HG03520 (cell line): ENCODE results near the gene PTPRA.
"Not testable (repeated sequence)": the region's sequence is repeated elsewhere in the genome, so short reads cannot be mapped to it uniquely, and the experiment has no call there.

Experiments used
- ATAC-seq: cut with Tn5 transposase; IDR thresholded peaks from one replicate; pipeline ENCODE4 v1.9.1; 2021; ENCODE audit warnings: mild to moderate bottlenecking, moderate library complexity; ENCODE audit not compliant: unreplicated experiment

PTPRA gene

DNA sequence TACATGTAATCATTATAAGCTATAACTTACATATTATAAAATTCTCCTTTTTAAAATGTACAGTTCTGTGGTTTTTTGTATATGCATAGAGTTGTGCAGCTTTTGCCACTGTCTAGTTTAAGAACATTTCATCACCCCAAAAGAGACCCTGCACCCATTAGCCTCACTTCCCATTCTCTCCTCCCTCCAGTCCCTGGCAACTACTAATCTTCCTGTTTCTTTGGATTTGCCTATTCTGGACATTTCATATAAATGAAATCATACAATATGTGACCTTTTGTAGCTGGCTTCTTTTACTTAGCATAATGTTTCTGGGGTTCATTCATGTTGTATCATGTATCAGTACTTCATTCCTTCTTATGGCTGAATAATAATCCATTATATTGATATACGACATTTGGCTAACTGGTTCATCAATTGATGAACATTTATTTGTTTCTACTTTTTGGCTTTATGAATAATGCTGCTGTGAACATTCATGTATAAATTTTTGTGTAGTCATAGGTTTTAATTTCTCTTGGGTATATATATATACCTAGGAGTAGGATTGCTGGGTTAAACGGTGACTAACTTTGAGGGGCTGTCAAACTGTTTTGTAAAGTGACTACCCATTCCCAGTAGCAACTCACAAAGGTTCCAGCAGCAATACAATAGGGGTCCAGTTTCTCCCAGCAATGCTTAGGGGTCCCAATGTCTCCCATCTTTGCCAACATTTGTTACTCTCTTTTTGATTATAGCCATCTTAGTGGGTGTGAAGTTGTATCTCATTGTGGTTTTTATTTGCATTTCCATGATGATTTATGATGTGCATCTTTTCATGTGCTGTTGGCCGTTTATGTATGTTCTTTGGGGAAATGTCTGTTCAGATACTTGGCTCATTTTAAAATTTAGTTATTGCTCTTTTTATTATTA lies 10.7 kb downstream of the PTPRA start:
- no peak for ATAC-seq

DNA sequence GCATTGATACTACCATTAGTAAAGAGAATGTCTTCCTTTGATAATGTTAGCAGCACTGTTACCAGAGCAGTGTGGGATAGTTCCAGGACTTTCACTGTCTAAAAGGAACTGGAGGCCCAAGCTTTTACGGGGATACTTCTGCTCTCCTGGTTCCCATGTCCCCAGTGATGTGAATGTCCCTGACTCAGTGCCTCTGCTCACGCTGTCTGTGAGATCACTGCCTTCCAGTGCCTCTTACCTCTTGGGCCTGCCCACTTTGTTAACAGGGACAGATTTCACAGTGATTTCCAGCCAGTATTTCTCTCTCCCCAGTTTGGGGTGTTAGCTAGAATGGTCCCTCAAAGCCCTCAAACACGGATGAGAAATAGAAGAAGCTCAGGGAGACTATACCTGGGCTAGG lies 14.4 kb downstream of the PTPRA start:
- no peak for ATAC-seq

DNA sequence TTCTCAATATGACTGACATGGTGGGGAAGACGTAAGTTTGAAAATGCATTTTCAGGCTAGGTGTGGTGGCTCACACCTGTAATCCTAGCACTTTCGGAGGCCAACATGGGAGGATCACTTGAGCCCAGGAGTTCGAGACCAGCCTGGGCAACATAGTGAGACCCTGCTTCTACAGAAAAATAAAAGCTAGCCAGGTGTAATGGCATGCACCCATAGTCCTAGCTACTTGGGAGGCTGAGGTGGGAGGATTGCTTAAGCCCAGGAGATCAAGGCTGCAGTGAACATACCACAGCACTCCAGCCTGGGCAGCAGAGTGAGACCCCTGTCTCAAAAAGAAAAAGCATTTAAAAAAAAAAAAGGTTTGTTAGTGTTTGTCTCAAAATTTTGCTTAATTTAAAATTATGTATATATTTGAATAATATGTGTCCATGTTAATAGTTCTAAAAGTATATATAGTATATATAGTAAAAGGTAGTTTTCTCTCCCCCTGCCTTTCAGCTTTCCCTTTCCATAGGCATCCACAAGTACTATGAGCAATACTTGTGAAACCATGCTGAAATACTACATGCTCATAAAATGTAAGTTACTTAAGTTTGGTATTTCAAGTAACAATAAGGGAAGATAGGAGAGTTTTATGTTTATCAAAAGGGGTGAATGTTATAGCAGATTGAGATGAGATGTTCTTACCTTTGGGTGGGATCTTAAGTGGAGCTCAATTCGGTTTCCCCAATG lies 15.1 kb downstream of the PTPRA start:
- ATAC-seq, result no peak

DNA sequence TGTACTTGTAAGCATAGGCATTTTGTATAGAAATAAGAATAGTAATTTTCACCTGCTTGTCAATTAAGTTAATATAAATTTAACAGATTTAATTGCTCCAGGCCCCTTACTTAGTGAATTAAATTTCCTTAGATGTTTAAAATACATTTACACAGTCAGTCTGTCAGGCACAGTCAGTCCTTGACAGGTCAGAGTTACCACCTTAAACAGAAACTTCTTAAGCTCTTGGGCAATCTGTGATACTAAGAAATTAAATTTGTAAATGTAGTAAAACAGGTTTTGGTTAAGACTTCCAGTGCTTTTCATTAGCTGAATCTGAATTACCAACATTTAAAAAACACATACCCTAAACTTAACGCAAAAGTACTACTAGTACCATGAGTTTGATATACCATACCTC lies 15.9 kb downstream of the PTPRA start:
- ATAC-seq, result no peak

DNA sequence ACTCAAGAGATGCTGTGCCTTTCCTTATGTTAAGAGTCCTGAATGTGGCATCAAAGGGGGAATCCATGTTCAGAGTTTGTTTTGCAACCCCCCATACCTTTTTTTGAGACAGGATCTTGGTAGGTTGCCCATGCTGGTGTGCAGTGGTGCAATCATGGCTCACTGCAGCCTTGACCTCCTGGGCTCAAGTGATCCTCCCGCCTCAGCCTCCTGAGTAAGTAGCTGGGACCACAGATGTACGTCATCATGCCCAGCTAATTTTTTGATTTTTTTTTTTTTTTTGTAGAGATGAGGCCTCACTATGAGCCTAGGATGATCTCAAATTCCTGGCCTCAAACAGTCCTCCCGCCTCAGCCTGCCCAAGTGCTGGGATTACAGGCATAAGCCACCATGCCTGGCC lies 16.5 kb downstream of the PTPRA start:
- no peak for ATAC-seq

DNA sequence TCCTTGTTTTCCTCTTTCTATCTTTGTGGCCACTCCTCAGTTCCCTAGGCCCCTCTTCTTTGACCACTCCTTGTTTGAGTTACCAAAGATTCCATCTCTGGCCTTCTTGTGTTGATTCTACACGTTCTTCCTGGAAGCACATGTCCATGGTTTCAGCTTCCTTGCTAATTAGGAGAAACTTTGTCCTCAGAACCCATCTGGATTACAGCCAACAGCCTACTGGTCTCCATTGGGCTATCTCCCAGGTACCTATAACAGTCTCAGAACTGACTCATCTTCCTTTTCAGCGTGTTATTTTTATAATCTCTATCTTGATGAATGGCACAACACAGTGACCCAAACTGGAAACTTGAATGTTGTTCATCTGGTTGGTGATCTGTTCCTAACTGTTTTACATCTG lies 17.5 kb downstream of the PTPRA start:
- ATAC-seq, result no peak

DNA sequence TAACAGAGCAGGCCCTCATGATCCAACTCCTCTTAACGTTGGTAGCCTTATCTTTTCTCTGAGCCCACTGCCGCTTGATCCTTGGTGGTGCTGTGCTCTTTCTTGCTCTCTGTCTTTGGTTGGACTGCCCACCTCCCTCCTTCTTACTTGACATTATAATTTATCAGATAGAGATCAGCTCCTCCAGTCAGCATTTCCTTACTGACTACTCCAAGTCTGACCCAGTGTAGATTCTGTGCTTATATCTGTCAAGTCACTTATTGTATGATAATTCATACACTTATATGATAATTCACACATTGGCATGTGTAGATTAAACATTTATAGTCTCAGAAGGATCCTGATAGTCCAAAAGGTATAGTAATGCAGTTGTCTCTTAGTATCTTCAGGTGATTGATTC lies 18.1 kb downstream of the PTPRA start:
- no peak for ATAC-seq

DNA sequence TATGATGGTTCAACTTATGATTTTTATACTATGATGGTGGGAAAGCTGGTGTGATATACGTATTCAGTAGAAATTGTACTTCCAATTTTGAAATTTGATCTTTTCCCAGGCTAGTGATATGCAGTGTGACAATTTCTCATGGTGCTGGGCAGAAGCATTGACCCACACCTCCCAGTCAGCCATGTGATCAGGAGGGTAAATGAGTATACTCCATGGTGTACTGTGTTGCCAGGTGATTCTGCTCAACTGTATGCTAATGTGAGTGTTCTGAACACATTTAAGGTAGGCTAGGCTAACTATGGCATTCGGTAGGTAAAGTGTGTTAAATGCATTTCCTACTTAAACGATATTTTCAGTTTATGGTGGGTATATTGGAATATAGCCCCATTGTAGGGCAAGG lies 19.1 kb downstream of the PTPRA start:
- ATAC-seq, result no peak

DNA sequence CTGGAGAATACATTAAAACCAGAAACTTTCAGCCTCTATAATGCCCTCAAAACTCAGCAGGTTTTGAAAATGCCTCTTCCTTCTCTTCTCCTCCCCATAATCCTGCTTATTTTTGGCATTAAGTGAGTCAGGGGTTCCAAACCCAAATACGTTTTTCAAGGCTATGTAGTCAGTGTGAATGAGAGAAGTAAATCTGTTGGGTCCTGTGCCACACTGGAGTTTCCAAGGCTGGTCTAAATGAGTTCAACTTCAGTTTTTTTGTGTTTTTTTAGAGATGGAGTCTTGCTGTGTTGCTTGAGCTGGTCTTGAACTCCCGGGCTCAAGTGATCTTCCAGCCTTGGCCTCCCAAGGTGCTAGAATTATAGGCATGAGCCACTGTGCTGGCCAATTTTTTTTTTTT lies 20.9 kb downstream of the PTPRA start:
- ATAC-seq, result no peak

DNA sequence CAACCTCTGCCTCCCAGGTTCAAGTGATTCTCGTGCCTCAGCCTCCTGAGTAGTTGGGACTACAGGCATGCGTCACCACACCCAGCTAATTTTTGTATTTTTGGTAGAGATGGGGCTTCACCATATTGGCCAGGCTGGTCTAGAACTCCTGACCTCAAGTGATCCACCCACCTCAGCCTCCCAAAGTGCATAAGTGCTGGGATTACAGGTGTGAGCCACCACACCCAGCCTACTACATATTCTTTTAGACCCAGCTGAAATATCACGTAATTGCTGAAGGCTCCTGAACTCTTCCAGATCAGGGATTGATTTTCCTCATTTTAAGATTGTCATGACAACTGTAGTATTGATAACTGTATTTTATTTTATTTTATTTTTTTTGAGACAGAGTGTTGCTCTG lies 21.9 kb downstream of the PTPRA start:
- not testable (repeated sequence) for ATAC-seq

DNA sequence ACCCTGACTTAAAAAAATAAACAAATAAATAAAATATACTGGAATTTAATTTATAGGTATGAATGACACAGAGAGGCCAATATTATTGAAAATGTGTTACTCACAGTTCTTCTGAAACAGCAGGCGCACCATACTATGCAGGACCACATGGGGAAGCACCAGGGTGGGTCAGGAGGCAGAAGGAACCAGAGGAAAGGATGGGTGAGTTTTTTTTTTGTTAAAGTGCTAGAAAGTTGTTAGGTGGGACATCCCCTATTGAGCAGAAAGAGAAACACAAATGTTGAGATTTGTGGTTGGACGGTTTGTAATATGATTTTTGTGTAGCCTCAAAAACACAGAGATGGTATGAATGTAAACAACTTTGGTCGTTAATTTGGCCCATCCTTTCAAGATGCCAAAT lies 26.0 kb downstream of the PTPRA start:
- no peak for ATAC-seq

DNA sequence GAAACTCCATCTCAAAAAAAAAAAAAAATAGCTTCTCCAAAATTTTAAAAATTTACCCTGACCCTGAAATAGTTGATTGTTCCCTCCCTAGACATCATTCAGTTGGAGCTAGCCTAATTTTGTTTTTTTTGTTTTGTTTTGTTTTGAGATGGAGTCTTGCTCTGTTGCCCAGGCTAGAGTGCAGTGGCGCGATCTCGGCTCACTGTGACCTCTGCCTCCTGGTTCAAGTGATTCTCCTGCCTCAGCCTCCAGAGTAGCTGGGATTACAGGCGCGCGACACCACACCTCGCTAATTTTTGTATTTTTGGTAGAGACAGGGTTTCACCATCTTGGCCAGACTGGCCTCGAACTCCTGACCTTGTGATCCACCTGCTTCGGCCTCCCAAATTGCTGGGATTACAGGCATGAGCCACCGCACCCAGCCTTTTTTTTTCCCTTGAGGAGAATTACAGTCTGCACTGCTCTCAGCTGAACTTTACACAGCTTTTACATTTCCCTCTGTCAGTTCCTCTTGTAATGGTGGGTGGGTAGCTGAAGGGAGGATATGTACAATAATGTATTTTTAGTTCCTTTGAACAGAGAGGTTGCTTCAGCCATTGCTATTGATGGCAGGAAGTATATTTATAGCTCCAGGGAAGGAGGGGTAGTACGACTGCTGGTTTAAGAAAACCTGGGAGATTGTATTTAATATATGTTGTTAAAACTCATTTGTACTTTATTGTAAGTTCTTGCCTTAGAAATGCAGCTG lies 27.7 kb downstream of the PTPRA start:
- no peak for ATAC-seq

DNA sequence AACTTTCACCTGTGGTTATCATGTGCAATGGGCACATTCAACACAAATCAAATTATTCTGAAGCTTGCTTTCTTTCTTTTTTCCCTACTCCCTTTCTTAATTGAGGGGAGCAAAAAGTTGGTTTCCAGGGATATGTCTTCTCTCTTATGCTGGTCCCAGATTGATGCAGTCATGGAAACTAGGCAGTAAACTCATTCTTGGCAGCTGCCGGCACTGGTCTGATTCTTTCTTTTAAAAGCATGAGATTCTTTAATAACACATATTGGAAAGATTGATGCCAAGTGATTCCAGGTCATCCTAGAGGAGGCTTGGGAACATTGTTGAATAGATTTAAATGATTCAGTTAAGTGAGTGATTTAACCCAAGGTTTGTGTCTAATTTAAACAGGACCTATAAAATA lies 29.0 kb downstream of the PTPRA start:
- ATAC-seq, result no peak

DNA sequence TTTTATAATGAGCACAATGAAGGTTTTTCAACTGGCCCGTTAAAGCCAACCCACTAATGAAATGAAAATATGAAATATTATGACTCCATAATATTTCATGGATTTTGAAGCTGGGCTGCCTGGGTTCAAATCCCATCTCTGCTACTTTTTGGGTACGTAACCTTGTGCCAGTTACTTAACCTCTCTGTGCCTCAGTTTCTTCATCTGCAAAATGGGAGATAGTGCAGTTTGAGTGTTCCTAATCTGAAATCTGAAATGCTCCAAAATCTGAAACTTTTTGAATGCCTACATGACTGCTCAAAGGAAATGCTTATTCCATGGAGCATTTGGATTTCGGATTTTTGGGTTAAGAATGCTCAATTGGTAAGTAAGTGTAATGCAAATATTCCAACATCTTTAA lies 29.5 kb downstream of the PTPRA start:
- no peak for ATAC-seq

DNA sequence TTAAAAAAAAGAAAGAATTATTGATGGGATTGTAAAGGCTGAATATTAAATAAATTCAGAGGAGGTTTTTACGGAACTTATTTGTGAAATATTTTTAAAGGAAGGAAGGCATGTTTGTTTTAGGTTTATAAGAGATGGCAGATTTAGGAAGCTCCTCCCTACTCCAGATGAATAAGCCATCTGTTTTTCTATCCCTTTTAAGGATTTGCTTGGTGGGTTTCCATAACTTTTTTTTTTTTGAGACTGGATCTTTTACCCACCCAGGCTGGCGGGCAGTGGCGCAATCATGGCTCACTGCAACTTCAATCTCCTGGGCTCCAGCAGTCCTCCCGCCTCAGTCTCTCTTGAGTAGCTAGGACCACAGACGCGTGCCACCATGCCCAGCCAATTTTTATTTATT lies 30.4 kb downstream of the PTPRA start:
- ATAC-seq, result no peak

DNA sequence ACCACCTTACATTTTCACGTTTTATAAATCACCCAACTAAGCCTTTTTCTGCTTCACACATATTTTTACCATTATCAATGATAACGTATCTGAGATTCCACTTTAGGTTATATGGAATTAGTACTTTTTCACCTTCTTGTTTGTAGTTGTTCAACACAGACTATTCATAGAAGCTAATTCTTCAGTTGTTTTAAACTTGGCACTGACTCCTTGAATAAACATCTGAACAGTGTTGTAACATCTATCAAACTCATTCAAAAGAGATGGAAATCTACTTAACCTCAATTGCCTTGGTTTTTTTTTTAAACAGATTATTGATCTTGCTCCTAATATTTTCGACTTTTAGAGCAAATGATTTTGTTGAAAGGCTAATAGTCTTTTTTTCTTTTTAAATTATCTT lies 34.2 kb downstream of the PTPRA start:
- ATAC-seq, result no peak

DNA sequence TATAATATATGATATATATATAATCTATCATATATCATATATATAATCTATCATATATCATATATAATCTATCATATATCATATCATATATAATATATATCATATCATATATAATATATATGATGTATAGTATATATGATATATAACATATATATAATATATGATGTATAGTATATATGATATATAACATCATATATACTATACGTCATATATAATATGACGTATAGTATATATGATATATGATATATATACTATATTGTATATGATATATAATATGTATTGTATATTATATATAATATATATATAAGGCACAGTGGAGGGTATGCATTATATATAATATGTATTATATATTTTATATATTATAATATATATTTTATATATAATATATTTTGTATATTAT lies 36.7 kb downstream of the PTPRA start:
- ATAC-seq, result no peak

DNA sequence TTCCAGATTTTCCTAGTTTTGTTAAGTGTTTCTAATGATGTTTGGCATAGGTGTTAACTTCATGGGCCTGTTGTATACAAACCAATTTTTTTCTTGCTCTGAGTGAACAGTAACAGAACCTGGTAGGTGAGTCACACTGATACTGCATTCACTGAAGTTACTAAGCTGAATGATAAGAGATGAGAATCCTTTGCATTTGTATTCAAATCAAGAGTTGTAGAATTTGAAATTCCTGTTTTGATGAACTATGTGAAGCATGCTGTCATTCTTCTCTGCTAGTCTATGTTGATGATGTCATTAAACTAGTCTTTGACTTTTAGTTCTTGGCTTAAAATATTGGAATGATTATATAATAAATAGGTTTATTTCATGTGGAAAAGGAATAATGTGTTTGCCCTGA lies 37.9 kb downstream of the PTPRA start:
- ATAC-seq, result no peak

DNA sequence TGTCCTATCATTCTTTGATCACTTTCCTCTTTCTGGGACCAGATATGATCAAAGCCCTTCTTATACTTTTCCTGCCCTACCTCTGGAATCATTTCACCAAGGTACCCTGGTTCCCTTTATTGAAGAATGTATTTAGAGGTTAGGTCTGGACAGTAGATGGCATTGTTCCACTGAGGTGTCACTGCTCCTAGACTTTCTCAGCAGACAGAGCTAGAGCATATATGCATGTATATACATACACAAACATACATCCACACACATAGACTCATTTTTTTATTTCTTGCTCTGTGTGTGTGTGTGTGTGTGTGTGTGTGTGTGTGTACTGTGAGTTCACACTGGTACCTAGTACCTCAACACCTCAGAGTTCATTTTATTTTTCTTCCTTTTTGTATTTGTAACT lies 40.9 kb downstream of the PTPRA start:
- no peak for ATAC-seq

DNA sequence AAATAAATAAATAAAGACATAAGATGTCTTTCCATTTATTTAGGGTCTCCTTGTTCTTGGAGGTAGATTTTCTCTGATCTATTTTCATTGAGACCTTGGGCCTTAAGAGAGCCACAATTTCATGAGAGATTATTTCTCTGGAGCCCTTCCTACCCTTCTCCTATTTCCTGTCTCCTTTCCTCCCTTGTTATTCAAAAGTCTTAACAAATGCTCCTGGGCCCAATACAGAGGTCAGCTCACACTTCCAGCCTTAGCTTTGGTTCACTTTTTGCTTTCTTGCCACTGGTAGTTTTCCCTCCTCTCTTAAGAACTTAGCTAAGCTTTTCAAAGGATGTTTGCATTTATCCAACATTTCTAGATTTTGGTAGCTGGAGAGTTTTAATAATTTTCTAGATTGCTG lies 44.0 kb downstream of the PTPRA start:
- no peak for ATAC-seq
